SU-DHL-6 (cell line): ENCODE data around the gene RC3H1.

Source experiments
- H2AFZ ChIP-seq: fragments of 200-600 bp; sonication (generic); 2 replicates; pipeline ENCODE4 v1.6.1; 2014; ENCODE audit warnings: low read depth, mild to moderate bottlenecking, moderate library complexity, mixed read lengths, antibody characterized with exemption, low read length; ENCODE audit not compliant: severe bottlenecking
- H3F3A ChIP-seq: fragments of 200-600 bp; shearing (Covaris generic); 2 replicates; pipeline ENCODE4 v1.6.0; 2016; ENCODE audit warnings: antibody characterized with exemption, mild to moderate bottlenecking; ENCODE audit not compliant: insufficient read depth
- H3K27ac ChIP-seq: fragments of 200-600 bp; sonication (generic); 2 replicates; pipeline ENCODE4 v1.5.1; 2016; ENCODE audit warnings: low read depth, mild to moderate bottlenecking, low read length, moderate library complexity, mixed read lengths
- H3K27me3 ChIP-seq: fragments of 200-600 bp; sonication (generic), shearing (Covaris generic); 2 replicates; pipeline ENCODE4 v1.6.0; 2014; ENCODE audit warnings: mild to moderate bottlenecking, low read length
- H3K36me3 ChIP-seq: fragments of 200-600 bp; sonication (generic); 2 replicates; pipeline ENCODE4 v1.6.1; 2014; ENCODE audit warnings: mild to moderate bottlenecking, low read length, mixed read lengths
- H3K4me2 ChIP-seq: fragments of 300-600, 200-600 bp; shearing (Covaris generic), sonication (generic); 2 replicates; pipeline ENCODE4 v1.6.0; 2014; ENCODE audit warnings: low read length, low read depth, mild to moderate bottlenecking; ENCODE audit not compliant: poor library complexity, severe bottlenecking
- H3K4me3 ChIP-seq: fragments of 200-600 bp; sonication (generic); 2 replicates; pipeline ENCODE4 v1.5.1; 2014; ENCODE audit warnings: antibody characterized with exemption, low read length, mild to moderate bottlenecking, mixed read lengths; ENCODE audit not compliant: insufficient read depth, poor library complexity, severe bottlenecking
- H3K79me2 ChIP-seq: fragments of 200-600 bp; sonication (generic); 2 replicates; pipeline ENCODE4 v1.6.1; 2014; ENCODE audit warnings: mild to moderate bottlenecking, low read length, moderate library complexity; ENCODE audit not compliant: insufficient read depth
- H3K9ac ChIP-seq: fragments of 200-600 bp; sonication (generic); 2 replicates; pipeline ENCODE4 v1.7.0; 2014; ENCODE audit warnings: mild to moderate bottlenecking, low read length
- H3K9me2 ChIP-seq: fragments of 200-600 bp; sonication (generic); replicated peaks from 2 replicates; pipeline ENCODE4 v1.6.1; 2014; ENCODE audit warnings: low read length; ENCODE audit not compliant: insufficient read depth
- H3K9me3 ChIP-seq: fragments of 200-600 bp; sonication (generic); 2 replicates; pipeline ENCODE4 v1.6.1; 2014; ENCODE audit warnings: low read length, mixed read lengths; ENCODE audit not compliant: insufficient read depth
- H4K20me1 ChIP-seq: fragments of 200-600 bp; sonication (generic); 2 replicates; pipeline ENCODE4 v1.6.1; 2014; ENCODE audit warnings: low read depth, mild to moderate bottlenecking, antibody characterized with exemption, low read length, moderate library complexity, mixed read lengths
- EZH2phosphoT487 ChIP-seq: fragments of 200-600 bp; sonication (generic), shearing (Covaris generic); conservative IDR thresholded peaks from 2 replicates; pipeline ENCODE4 v1.6.1; 2018; ENCODE audit warnings: mild to moderate bottlenecking, antibody characterized with exemption, low read length, moderate library complexity, mixed read lengths
- TF ChIP-seq, protein P1 (sequence below): fragments of 200-600 bp; sonication (generic); IDR thresholded peaks from one replicate; pipeline ENCODE4 v1.5.1; 2017; ENCODE audit warnings: antibody characterized with exemption, mild to moderate bottlenecking, low read length, moderate library complexity; ENCODE audit not compliant: insufficient read depth, poor library complexity, severe bottlenecking

RC3H1 gene

GRCh38 chr1:174003867-174004266, 18.3 kb downstream of the RC3H1 start:
- H3F3A ChIP-seq = 0 out of 2 replicates have a peak, but pooled peaks cover 4% of the 10 kb centered on the region
- no peaks in the 10 kb centered on the region for H3K9me3 ChIP-seq
- no peaks in the 10 kb centered on the region for H3K27me3 ChIP-seq
- no peaks in the 10 kb centered on the region for H3K9me2 ChIP-seq
- peaks cover 91% of the 10 kb centered on the region for H3K79me2 ChIP-seq
- H3K27ac ChIP-seq = no peak overlapping the region
- peaks cover 3% of the 10 kb centered on the region; the same call in 1 of the 2 replicates for H3K36me3 ChIP-seq
- H3K4me2 ChIP-seq = no peak overlapping the region
- TF ChIP-seq, protein P1, sequence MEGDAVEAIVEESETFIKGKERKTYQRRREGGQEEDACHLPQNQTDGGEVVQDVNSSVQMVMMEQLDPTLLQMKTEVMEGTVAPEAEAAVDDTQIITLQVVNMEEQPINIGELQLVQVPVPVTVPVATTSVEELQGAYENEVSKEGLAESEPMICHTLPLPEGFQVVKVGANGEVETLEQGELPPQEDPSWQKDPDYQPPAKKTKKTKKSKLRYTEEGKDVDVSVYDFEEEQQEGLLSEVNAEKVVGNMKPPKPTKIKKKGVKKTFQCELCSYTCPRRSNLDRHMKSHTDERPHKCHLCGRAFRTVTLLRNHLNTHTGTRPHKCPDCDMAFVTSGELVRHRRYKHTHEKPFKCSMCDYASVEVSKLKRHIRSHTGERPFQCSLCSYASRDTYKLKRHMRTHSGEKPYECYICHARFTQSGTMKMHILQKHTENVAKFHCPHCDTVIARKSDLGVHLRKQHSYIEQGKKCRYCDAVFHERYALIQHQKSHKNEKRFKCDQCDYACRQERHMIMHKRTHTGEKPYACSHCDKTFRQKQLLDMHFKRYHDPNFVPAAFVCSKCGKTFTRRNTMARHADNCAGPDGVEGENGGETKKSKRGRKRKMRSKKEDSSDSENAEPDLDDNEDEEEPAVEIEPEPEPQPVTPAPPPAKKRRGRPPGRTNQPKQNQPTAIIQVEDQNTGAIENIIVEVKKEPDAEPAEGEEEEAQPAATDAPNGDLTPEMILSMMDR = no peak
- TF ChIP-seq EZH2phosphoT487 = no peak
- H3K9ac ChIP-seq = no peak overlapping the region
- H4K20me1 ChIP-seq = peaks cover 9% of the 10 kb centered on the region; the same call in 1 of the 2 replicates
- H2AFZ ChIP-seq = no peak overlapping the region
- no peak overlapping the region for H3K4me3 ChIP-seq

- TF ChIP-seq, protein P1 = no peak
- TF ChIP-seq EZH2phosphoT487 = no peak
- H4K20me1 ChIP-seq = peaks cover 10% of the 10 kb centered on the region
- H3K36me3 ChIP-seq = 0 out of 2 replicates have a peak, but pooled peaks cover 4% of the 10 kb centered on the region
- no peaks in the 10 kb centered on the region for H3K9me2 ChIP-seq
- H3K79me2 ChIP-seq = peaks cover 93% of the 10 kb centered on the region
- H3K27ac ChIP-seq = no peak overlapping the region
- H3K4me2 ChIP-seq = no peak overlapping the region
- no peak overlapping the region for H3K9ac ChIP-seq
- H3K4me3 ChIP-seq = no peak overlapping the region
- no peaks in the 10 kb centered on the region for H3F3A ChIP-seq
- H2AFZ ChIP-seq = no peak overlapping the region
- H3K9me3 ChIP-seq = no peaks in the 10 kb centered on the region
- H3K27me3 ChIP-seq = no peaks in the 10 kb centered on the region
These were observed 20.6 kb downstream of the RC3H1 start for GRCh38 chr1:174001573-174001972.

GRCh38 chr1:174000371-174000770, 21.8 kb downstream of the RC3H1 start:
- no peaks in the 10 kb centered on the region for H3K27me3 ChIP-seq
- H4K20me1 ChIP-seq = peaks cover 10% of the 10 kb centered on the region
- no peak overlapping the region for H3K9ac ChIP-seq
- no peak overlapping the region for H2AFZ ChIP-seq
- H3K4me3 ChIP-seq = no peak overlapping the region
- no peak overlapping the region for H3K4me2 ChIP-seq
- no peaks in the 10 kb centered on the region for H3F3A ChIP-seq
- 0 out of 2 replicates have a peak, but pooled peaks cover 4% of the 10 kb centered on the region for H3K36me3 ChIP-seq
- H3K9me2 ChIP-seq = no peaks in the 10 kb centered on the region
- H3K79me2 ChIP-seq = peaks cover 90% of the 10 kb centered on the region
- H3K27ac ChIP-seq = no peak overlapping the region
- TF ChIP-seq, protein P1 = no peak
- no peak for TF ChIP-seq EZH2phosphoT487
- no peaks in the 10 kb centered on the region for H3K9me3 ChIP-seq
